ENCODE measurements around the gene PEPD. TPM values are rescaled to one million over a fixed set of nuclear protein-coding genes. Genes with fewer than 3 reads are reported as not detected.

PEPD gene
- total RNA-seq, 2 experiments from 2014 or later = 17.5 to 23.0 TPM

- DNase-seq (no peak), ATAC-seq (ENCODE audit: poor library complexity) (no peak)
- intact Hi-C loops (cut with DNase I, micrococcal nuclease) = no loop called here
- Histone ChIP-seq H3K4me1 (ENCODE audit: insufficient read depth, low read length) (peaks cover 3% of the 10 kb centered on the region), H3K9me3 (ENCODE audit: control insufficient read depth in 1 of 2, insufficient read depth in 1 of 2, low read length in 2 of 2) (no peaks in the 10 kb centered on the region), H3K4me3 (ENCODE audit: low read length) (no peak overlapping the region), H3K27ac (ENCODE audit: low read depth in 1 of 2, low read length in 2 of 2) (no peak overlapping the region), H3K27me3 (ENCODE audit: control insufficient read depth in 1 of 2, insufficient read depth in 2 of 2, low read length in 2 of 2) (no peaks in the 10 kb centered on the region), H3K36me3 (ENCODE audit: insufficient read depth, low read length) (peaks cover 16% of the 10 kb centered on the region)
- ChIA-PET CTCF (no interaction called here), POLR2A (no interaction called here)
- TF ChIP-seq, protein P1, sequence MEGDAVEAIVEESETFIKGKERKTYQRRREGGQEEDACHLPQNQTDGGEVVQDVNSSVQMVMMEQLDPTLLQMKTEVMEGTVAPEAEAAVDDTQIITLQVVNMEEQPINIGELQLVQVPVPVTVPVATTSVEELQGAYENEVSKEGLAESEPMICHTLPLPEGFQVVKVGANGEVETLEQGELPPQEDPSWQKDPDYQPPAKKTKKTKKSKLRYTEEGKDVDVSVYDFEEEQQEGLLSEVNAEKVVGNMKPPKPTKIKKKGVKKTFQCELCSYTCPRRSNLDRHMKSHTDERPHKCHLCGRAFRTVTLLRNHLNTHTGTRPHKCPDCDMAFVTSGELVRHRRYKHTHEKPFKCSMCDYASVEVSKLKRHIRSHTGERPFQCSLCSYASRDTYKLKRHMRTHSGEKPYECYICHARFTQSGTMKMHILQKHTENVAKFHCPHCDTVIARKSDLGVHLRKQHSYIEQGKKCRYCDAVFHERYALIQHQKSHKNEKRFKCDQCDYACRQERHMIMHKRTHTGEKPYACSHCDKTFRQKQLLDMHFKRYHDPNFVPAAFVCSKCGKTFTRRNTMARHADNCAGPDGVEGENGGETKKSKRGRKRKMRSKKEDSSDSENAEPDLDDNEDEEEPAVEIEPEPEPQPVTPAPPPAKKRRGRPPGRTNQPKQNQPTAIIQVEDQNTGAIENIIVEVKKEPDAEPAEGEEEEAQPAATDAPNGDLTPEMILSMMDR (IDR thresholded peaks at IDR 0.05) = no peak
- Mint-ChIP-seq H3K36me3 (ENCODE audit: low read depth) (peaks cover 29% of the 10 kb centered on the region), H3K27ac (no peak overlapping the region), H3K4me1 (ENCODE audit: low read depth) (no peaks in the 10 kb centered on the region), H3K4me3 (no peak overlapping the region), H3K27me3 (no peaks in the 10 kb centered on the region), H3K9me3 (no peaks in the 10 kb centered on the region)
These were observed 20.6 kb downstream of the PEPD start for GRCh38 chr19:33500991-33501390.

DNA sequence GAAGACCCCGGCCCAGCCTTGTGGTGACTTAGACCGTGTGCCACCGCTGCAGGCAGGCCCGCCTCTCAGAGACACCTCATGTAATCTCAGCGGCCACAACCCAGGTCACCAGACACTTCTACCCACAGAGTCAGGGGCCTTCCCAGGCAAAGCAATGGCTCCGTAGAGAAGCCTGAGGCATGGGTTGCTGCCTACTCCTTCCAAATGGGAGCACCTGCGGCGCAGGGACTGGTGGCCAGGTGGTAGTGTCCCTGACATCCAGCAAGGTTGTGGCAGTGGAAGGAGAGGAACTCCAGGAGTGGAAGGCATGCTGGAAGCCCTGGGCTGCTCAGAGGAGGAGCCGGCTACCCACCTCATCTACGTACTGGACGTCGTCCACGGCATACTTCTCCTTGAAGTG, 21.0 kb downstream of the PEPD start:
- no peak for DNase-seq
- ChIA-PET CTCF (no interaction called here), POLR2A (no interaction called here)
- Histone ChIP-seq H3K9me3 (ENCODE audit: control insufficient read depth in 1 of 2, insufficient read depth in 1 of 2, low read length in 2 of 2) (no peaks in the 10 kb centered on the region), H3K27me3 (ENCODE audit: control insufficient read depth in 1 of 2, insufficient read depth in 2 of 2, low read length in 2 of 2) (no peaks in the 10 kb centered on the region), H3K27ac (ENCODE audit: low read depth in 1 of 2, low read length in 2 of 2) (no peak overlapping the region), H3K36me3 (ENCODE audit: insufficient read depth, low read length) (peaks cover 16% of the 10 kb centered on the region), H3K4me1 (ENCODE audit: insufficient read depth, low read length) (peaks cover 3% of the 10 kb centered on the region), H3K4me3 (ENCODE audit: low read length) (no peak overlapping the region)
- TF ChIP-seq, protein P1 (IDR thresholded peaks at IDR 0.05) = no peak
- intact Hi-C loops (cut with DNase I, micrococcal nuclease) = no loop called here
- no peaks in the 10 kb centered on the region for H3K4me1 Mint-ChIP-seq (ENCODE audit: low read depth)
- no peaks in the 10 kb centered on the region for H3K9me3 Mint-ChIP-seq
- no peak overlapping the region for H3K4me3 Mint-ChIP-seq
- no peak overlapping the region for H3K27ac Mint-ChIP-seq
- ATAC-seq (ENCODE audit: poor library complexity) = no peak
- H3K36me3 Mint-ChIP-seq (ENCODE audit: low read depth) = peaks cover 28% of the 10 kb centered on the region
- H3K27me3 Mint-ChIP-seq = no peaks in the 10 kb centered on the region

- Mint-ChIP-seq H3K27me3 (no peaks in the 10 kb centered on the region), H3K9me3 (no peaks in the 10 kb centered on the region), H3K4me1 (ENCODE audit: low read depth) (no peaks in the 10 kb centered on the region), H3K4me3 (no peak overlapping the region), H3K27ac (no peak overlapping the region), H3K36me3 (ENCODE audit: low read depth) (peaks cover 26% of the 10 kb centered on the region)
- ChIA-PET CTCF (no interaction called here), POLR2A (no interaction called here)
- no peak overlapping the region for H3K4me3 ChIP-seq (ENCODE audit: low read length)
- ATAC-seq (ENCODE audit: poor library complexity) (no peak), DNase-seq (no peak)
- TF ChIP-seq, protein P1 (IDR thresholded peaks at IDR 0.05) = no peak
- intact Hi-C loops (cut with DNase I, micrococcal nuclease) = no loop called here
- peaks cover 3% of the 10 kb centered on the region for H3K4me1 ChIP-seq (ENCODE audit: insufficient read depth, low read length)
- H3K27me3 ChIP-seq (ENCODE audit: control insufficient read depth in 1 of 2, insufficient read depth in 2 of 2, low read length in 2 of 2) = no peaks in the 10 kb centered on the region
- H3K27ac ChIP-seq (ENCODE audit: low read depth in 1 of 2, low read length in 2 of 2) = no peak overlapping the region
- no peaks in the 10 kb centered on the region for H3K9me3 ChIP-seq (ENCODE audit: control insufficient read depth in 1 of 2, insufficient read depth in 1 of 2, low read length in 2 of 2)
- H3K36me3 ChIP-seq (ENCODE audit: insufficient read depth, low read length) = peaks cover 14% of the 10 kb centered on the region
These were observed 21.7 kb downstream of the PEPD start for GRCh38 chr19:33499671-33500506.

Measured in CD4-positive, alpha-beta T cell (primary cell).